A673 (cell line): ENCODE measurements around the gene MYL12B. TPM values are rescaled to one million over a fixed set of nuclear protein-coding genes. Genes with fewer than 3 reads are reported as not detected.

ENCODE experiments used
- BruUV-seq: library from RNA; stranded (reverse); fragments of 400-500 nt; replicated peaks from 2 replicates; lab custom pipeline; 2021; lab: Mats Ljungman, UMichigan
- CTCF ChIA-PET: fragments of 300-600 bp; sonication (Branson Sonifier 250); formaldehyde crosslinking; loops from one replicate; lab custom pipeline; 2022; ENCODE audit warnings: antibody characterized with exemption; lab: Charles Lee
- POLR2A ChIA-PET: fragments of 300-600 bp; sonication (Branson Sonifier 250); formaldehyde crosslinking; loops from one replicate; lab custom pipeline; 2022; ENCODE audit warnings: antibody characterized with exemption; ENCODE audit not compliant: low non-redundant PET; lab: Charles Lee
- DNase-seq: peaks from one replicate; pipeline ENCODE4 v3.0.0-alpha.2; 2015; ENCODE audit warnings: low spot score
- H3K27ac ChIP-seq: fragments of 200-600 bp; sonication (generic); 2 replicates; pipeline ENCODE4 v1.5.1; 2016; ENCODE audit warnings: mixed run types, low read depth, mild to moderate bottlenecking, mixed read lengths, antibody characterized with exemption, low read length; ENCODE audit not compliant: poor library complexity, severe bottlenecking
- H3K27me3 ChIP-seq: fragments of 200-600 bp; sonication (generic); replicated peaks from 2 replicates; pipeline ENCODE4 v1.6.1; 2017; ENCODE audit warnings: mixed run types, low read depth, mild to moderate bottlenecking, mixed read lengths, antibody characterized with exemption, low read length; ENCODE audit not compliant: insufficient read depth, poor library complexity
- H3K36me3 ChIP-seq: fragments of 200-600 bp; sonication (generic); 2 replicates; pipeline ENCODE4 v1.6.1; 2016; ENCODE audit warnings: mixed run types, mild to moderate bottlenecking, mixed read lengths, antibody characterized with exemption, low read length; ENCODE audit not compliant: insufficient read depth, poor library complexity, severe bottlenecking
- H3K4me1 ChIP-seq: fragments of 200-600 bp; sonication (generic); 2 replicates; pipeline ENCODE4 v1.6.1; 2017; ENCODE audit warnings: mixed run types, mild to moderate bottlenecking, mixed read lengths, antibody characterized with exemption, low read length; ENCODE audit not compliant: insufficient read depth, poor library complexity, severe bottlenecking
- H3K4me3 ChIP-seq: fragments of 200-600 bp; sonication (generic); 2 replicates; pipeline ENCODE4 v1.5.1; 2016; ENCODE audit warnings: low read depth, mixed run types, mild to moderate bottlenecking, mixed read lengths, low read length; ENCODE audit not compliant: poor library complexity, severe bottlenecking
- H3K9me3 ChIP-seq: fragments of 200-600 bp; sonication (generic); 2 replicates; pipeline ENCODE4 v1.6.1; 2016; ENCODE audit warnings: mixed run types, low read depth, mild to moderate bottlenecking, mixed read lengths, antibody characterized with exemption, low read length; ENCODE audit not compliant: poor library complexity, severe bottlenecking
- EZH2 ChIP-seq: fragments of 200-600 bp; sonication (generic); IDR thresholded peaks from 2 replicates; pipeline ENCODE4 v1.6.1; 2017; ENCODE audit warnings: borderline replicate concordance, low read depth, mild to moderate bottlenecking, mixed read lengths, antibody characterized with exemption, low read length; ENCODE audit not compliant: poor library complexity, severe bottlenecking
- intact Hi-C: fragments of 100-400 bp; cut with micrococcal nuclease; formaldehyde crosslinking; loops from one replicate; pipeline ENCODE4 v1.10.0; 2022; ENCODE audit not compliant: unreplicated experiment
- total RNA-seq: library from RNA; stranded (reverse); gene quantifications from 2 replicates; pipeline ENCODE4 v1.2.3, GENCODE V29; 2021
- TF ChIP-seq, protein P1 (sequence below): fragments of 300-800, 200-600 bp; sonication (generic); conservative IDR thresholded peaks from 2 replicates; pipeline ENCODE4 v1.5.1; 2017; ENCODE audit warnings: low read depth, mild to moderate bottlenecking, antibody characterized with exemption, low read length, moderate library complexity, mixed read lengths

The MYL12B gene
- total RNA-seq, 1 experiment from 2014 or later: 389 TPM

DNA sequence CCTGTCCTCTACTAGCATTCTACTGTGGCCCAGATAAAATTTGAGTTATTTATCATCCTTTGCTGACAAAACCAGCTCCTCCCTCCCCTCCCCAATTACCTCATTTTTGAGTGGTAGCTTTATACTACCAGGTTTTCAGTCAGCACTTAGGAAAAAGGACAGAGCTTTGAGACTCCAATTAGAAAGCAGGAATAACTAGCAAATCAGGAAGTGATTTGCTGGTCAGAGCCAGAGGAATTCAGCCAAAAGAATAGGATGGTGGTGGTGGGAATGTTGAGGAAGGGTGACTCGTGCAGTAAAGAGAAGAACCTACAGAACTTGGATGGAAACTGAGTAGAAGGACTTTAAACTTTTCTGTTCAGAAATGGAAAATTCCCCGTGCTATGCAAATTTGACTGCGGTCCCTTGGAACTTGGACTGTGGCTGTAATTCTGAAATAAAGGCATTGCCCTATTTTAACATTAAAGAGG is 3.7 kb downstream of the MYL12B start:
- BruUV-seq: no TSS peak
- H3K4me1 ChIP-seq: peaks cover 49% of the 10 kb centered on the region
- ChIA-PET POLR2A (no interaction called here), CTCF (no interaction called here)
- intact Hi-C loops: no loop called here
- H3K27me3 ChIP-seq: no peaks in the 10 kb centered on the region
- no peaks in the 10 kb centered on the region for H3K9me3 ChIP-seq
- no peak for TF ChIP-seq EZH2
- TF ChIP-seq, protein P1, sequence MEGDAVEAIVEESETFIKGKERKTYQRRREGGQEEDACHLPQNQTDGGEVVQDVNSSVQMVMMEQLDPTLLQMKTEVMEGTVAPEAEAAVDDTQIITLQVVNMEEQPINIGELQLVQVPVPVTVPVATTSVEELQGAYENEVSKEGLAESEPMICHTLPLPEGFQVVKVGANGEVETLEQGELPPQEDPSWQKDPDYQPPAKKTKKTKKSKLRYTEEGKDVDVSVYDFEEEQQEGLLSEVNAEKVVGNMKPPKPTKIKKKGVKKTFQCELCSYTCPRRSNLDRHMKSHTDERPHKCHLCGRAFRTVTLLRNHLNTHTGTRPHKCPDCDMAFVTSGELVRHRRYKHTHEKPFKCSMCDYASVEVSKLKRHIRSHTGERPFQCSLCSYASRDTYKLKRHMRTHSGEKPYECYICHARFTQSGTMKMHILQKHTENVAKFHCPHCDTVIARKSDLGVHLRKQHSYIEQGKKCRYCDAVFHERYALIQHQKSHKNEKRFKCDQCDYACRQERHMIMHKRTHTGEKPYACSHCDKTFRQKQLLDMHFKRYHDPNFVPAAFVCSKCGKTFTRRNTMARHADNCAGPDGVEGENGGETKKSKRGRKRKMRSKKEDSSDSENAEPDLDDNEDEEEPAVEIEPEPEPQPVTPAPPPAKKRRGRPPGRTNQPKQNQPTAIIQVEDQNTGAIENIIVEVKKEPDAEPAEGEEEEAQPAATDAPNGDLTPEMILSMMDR: no peak
- H3K4me3 ChIP-seq: no peak overlapping the region
- no peak for DNase-seq
- H3K27ac ChIP-seq: peak overlapping the region; percentile 51
- H3K36me3 ChIP-seq: peaks cover under 1% of the 10 kb centered on the region

DNA sequence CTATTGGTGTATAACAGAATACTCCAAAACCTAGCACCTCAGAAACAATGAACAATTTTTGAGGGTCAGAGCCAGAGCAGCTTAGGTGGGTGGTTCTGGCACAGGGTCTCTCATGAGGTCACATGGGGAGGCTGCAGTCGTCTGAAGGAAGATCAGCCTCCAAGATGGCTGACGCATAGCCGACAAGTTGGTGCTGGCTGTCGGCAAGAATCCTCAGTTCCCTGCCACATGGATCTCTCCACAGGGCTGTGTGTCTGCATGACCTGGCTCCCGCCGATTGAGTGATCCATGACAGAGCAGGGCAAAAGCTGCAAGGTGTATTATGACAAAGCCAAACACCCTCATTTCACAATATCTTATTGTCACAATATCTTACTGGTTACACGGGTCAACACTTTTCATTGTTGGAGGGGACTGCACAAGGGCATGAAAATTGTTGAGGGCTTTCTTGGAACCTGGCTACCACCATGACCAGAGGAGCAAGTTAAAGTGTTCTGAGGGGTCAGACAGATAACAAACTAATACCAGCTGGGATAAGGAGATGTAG is 4.2 kb downstream of the MYL12B start:
- ChIA-PET CTCF (no interaction called here), POLR2A (no interaction called here)
- no TSS peak for BruUV-seq
- Histone ChIP-seq H3K27me3 (no peaks in the 10 kb centered on the region), H3K36me3 (peaks cover 3% of the 10 kb centered on the region), H3K27ac (peak overlapping the region; percentile 51), H3K9me3 (no peaks in the 10 kb centered on the region), H3K4me3 (no peak overlapping the region), H3K4me1 (peaks cover 49% of the 10 kb centered on the region)
- DNase-seq: no peak
- TF ChIP-seq, protein P1: no peak
- no peak for TF ChIP-seq EZH2
- intact Hi-C loops: no loop called here

DNA sequence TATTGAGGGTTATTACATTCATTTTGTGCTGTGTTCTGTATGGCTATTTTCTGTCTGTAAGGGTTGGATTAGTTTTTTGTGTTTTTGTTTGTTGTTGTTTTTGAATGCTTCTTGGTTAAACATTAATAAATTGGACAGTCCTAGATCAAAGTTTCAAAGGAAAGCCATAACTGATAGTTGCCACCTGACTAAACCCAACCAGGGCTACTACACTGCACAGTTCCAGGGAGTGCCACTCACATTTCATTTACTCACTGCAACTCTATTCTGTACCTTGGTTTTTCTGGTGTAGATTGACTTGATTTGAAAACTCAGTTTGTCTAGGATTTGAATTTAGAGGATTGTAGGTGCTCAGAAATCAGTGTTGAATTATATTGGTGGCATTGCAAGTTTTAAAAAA is 6.4 kb downstream of the MYL12B start:
- Histone ChIP-seq H3K27ac (peak overlapping the region; percentile 49), H3K9me3 (no peaks in the 10 kb centered on the region), H3K4me3 (no peak overlapping the region), H3K4me1 (peaks cover 49% of the 10 kb centered on the region), H3K27me3 (no peaks in the 10 kb centered on the region), H3K36me3 (peaks cover 12% of the 10 kb centered on the region)
- CTCF ChIA-PET: no interaction called here
- DNase-seq: no peak
- no peak for TF ChIP-seq EZH2
- TF ChIP-seq, protein P1: no peak
- POLR2A ChIA-PET: no interaction called here
- BruUV-seq: no TSS peak
- intact Hi-C loops: no loop called here
